Rectal smooth muscle tissue (tissue), 1 donor: ENCODE results near the gene AAMP.
"Not testable (repeated sequence)": the region's sequence is repeated elsewhere in the genome, so short reads cannot be mapped to it uniquely, and the experiment has no call there.

Experiments used
- H3K27ac ChIP-seq: one replicate; pipeline ENCODE4 v1.7.0; 2013; ENCODE audit warnings: low read depth, low read length, inconsistent platforms
- H3K27me3 ChIP-seq: one replicate; pipeline ENCODE4 v1.7.0; 2013; ENCODE audit warnings: low read length; ENCODE audit not compliant: control insufficient read depth, insufficient read depth
- H3K36me3 ChIP-seq: one replicate; pipeline ENCODE4 v1.7.0; 2013; ENCODE audit warnings: low read length; ENCODE audit not compliant: control insufficient read depth, insufficient read depth
- H3K4me1 ChIP-seq: one replicate; pipeline ENCODE4 v1.7.0; 2013; ENCODE audit warnings: low read length; ENCODE audit not compliant: control insufficient read depth, insufficient read depth
- H3K4me3 ChIP-seq: one replicate; pipeline ENCODE4 v1.7.0; 2013; ENCODE audit warnings: low read length
- H3K9ac ChIP-seq: one replicate; pipeline ENCODE4 v1.7.0; 2013; ENCODE audit warnings: low read length

The AAMP gene, protein sequence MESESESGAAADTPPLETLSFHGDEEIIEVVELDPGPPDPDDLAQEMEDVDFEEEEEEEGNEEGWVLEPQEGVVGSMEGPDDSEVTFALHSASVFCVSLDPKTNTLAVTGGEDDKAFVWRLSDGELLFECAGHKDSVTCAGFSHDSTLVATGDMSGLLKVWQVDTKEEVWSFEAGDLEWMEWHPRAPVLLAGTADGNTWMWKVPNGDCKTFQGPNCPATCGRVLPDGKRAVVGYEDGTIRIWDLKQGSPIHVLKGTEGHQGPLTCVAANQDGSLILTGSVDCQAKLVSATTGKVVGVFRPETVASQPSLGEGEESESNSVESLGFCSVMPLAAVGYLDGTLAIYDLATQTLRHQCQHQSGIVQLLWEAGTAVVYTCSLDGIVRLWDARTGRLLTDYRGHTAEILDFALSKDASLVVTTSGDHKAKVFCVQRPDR

DNA sequence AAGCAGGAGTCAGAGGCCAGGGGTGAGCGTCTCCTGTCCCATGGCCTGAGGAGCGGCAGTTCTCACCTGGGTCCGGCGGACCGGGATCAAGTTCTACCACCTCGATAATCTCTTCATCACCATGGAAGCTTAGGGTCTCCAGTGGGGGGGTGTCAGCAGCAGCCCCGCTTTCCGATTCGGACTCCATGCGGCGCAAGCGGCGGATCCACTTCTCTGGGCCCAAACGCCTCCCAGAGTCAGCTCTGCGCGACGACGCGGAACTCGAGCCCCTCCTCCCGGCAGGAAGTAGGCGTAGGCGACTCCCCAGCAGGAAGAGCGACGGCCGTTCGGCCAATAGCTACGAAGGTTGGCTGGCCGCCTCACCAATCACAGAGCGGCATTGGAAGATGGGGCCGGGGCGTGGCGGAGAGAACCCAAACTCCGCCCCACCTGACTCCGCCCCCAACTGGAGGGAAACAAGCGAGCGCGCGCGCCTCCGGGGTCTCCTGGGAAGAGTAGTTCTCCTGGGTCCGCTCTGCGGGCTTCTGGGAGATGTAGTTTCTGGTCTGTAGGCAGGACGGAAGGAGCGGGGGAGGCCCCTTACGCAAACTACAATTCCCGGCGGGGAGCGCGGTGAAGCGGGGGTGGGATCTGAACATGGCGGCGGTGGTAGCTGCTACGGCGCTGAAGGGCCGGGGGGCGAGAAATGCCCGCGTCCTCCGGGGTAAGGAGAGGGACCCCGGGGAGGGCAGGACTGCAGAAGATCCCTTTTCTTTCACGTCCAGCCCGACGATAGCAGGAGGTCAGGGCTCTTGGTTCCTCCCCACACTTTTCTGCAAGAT is at the start of gene AAMP, which contains the start of gene PNKD:
Gene AAMP (minus strand): TSS at position 238 of the 821 bp plus-strand sequence. CDS start 51 bp downstream, at position 187.
Gene PNKD (plus strand): TSS at position 620 of the 821 bp plus-strand sequence. CDS start 17 bp downstream, at position 637.
- peaks cover 21% of the 10 kb centered on the region for H3K4me1 ChIP-seq
- H3K36me3 ChIP-seq, result peaks cover 29% of the 10 kb centered on the region
- peak within 1 kb of the TSS; percentile 53 for H3K27ac ChIP-seq

DNA sequence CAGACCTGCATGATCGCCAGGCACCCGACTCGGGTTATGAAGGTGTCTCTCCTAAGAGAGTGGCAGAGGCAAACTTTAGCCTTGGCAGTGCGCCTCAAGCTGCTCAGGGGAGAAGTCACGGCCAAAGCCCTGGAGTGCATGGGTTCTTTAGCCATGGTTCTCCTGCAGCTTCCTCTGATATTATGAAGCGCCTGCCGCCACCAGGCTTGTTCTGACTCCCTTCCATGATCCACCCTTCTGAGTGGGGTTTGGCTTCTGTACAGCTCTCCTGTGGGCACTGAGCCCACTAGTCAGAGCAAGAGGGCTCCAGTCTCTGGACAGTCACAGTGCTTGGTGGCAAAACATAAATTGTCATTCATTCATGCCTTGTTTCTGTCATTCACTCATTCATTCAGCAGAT is 48.3 kb upstream of the AAMP start:
- no peaks in the 10 kb centered on the region for H3K27me3 ChIP-seq
- no peak overlapping the region for H3K4me3 ChIP-seq
- H3K27ac ChIP-seq, result no peak overlapping the region
- H3K36me3 ChIP-seq, result no peaks in the 10 kb centered on the region
- no peaks in the 10 kb centered on the region for H3K4me1 ChIP-seq
- no peak overlapping the region for H3K9ac ChIP-seq

More for the DNA sequence above, at the start of gene AAMP, which contains the start of gene PNKD:
- Histone ChIP-seq H3K27me3 (no peaks in the 10 kb centered on the region), H3K9ac (peak within 1 kb of the TSS; percentile 47), H3K4me3 (peak within 1 kb of the TSS; percentile 81)

DNA sequence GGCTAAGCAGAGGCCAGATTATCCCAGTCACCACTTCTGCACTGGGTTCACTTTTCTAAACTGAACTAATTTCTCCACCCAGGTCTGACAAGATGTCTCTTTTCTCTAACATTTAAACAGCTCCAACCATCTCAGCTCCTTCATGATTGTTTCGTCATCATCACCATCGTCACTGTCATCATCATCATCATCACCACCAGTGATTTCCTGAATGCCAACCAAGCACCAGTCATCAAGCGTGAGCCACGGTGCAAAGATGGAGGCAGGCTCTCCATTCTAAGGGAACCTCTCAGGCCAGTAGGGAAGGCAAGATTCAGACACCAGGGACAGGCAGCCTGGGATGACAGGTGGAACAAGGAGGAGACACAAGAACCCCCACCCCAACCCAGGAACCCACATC is 47.9 kb upstream of the AAMP start:
- Histone ChIP-seq H3K4me3 (no peak overlapping the region), H3K27me3 (no peaks in the 10 kb centered on the region), H3K36me3 (no peaks in the 10 kb centered on the region), H3K4me1 (no peaks in the 10 kb centered on the region), H3K9ac (no peak overlapping the region), H3K27ac (no peak overlapping the region)

DNA sequence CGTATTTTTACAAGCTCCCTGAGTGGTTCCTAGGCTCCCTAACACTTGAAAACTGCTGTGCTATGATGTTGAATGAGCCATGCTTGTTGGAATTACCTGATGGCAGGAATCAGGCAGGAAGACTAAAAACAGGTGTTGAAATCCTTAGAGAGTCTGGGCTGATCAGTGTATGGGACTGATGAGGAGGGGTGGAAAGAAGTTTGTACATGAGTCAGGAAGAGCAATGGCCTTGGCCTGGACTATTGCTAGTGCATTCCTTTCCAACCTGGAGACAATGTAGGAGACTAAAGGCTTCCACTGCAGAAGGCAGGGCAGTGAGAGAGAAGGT is 47.3 kb upstream of the AAMP start:
- Histone ChIP-seq H3K27ac (no peak overlapping the region), H3K9ac (no peak overlapping the region), H3K4me3 (no peak overlapping the region), H3K36me3 (no peaks in the 10 kb centered on the region), H3K4me1 (no peaks in the 10 kb centered on the region), H3K27me3 (no peaks in the 10 kb centered on the region)

DNA sequence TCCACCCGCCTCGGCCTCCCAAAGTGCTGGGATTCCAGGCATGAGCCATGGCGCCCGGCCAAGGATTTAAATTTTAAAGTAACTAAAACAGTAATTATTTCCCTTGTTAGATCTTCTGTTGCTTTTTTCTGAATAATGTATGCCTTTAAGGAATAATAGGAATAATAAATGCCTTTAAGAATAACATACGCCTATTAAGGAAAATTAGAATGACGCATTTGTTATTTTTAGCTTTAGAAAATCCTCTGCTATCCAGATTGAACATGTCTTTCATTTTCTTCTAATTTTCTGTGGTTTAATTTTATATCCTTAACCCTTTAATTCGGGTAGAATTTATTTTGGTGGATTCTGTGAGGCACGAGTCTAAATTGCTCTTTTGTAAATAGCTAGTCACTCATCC is 45.5 kb upstream of the AAMP start:
- Histone ChIP-seq H3K4me1 (no peaks in the 10 kb centered on the region), H3K4me3 (no peak overlapping the region), H3K27me3 (no peaks in the 10 kb centered on the region), H3K9ac (no peak overlapping the region), H3K27ac (no peak overlapping the region), H3K36me3 (no peaks in the 10 kb centered on the region)

DNA sequence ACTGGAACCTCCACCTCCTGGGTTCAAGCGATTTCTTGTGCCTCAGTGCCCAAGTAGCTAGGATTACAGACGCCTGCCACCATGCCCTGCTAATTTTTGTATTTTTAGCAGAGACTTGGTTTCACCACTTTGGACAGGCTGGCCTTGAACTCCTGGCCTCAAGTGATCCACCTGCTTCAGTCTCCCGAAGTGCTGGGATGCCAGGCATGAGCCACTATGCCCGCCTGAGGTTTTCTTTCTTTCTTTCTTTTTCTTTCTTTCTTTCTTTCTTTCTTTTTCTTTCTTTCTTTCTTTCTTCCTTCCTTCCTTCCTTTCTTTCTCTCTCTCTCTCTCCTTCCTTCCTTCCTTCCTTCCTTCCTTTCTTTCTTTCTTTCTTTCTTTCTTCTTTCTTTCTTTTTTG is 44.8 kb upstream of the AAMP start:
- not testable (repeated sequence) for H3K4me3 ChIP-seq, H3K36me3 ChIP-seq, H3K9ac ChIP-seq, H3K27ac ChIP-seq, H3K4me1 ChIP-seq, H3K27me3 ChIP-seq

DNA sequence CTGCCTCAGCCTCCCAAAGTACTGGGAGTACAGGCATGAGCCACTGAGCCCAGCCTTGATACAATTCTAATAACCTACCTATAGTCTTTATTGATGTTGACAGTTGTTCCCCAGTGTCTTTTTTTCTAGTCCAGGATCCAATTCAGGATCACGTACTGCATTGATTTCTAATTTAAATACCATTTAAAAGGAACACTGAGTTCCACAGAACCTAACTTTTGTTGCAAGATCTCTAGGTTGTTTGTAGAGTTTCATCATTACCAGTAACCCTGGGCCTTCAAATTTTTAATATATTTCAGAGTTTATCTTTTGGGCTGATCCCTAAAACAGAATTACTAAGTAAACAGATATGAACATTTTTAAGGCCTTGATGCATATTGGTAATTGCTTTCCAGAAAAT is 43.4 kb upstream of the AAMP start:
- H3K36me3 ChIP-seq, result no peaks in the 10 kb centered on the region
- H3K27ac ChIP-seq, result no peak overlapping the region
- H3K4me3 ChIP-seq, result no peak overlapping the region
- H3K9ac ChIP-seq, result no peak overlapping the region
- no peaks in the 10 kb centered on the region for H3K4me1 ChIP-seq
- H3K27me3 ChIP-seq, result no peaks in the 10 kb centered on the region

DNA sequence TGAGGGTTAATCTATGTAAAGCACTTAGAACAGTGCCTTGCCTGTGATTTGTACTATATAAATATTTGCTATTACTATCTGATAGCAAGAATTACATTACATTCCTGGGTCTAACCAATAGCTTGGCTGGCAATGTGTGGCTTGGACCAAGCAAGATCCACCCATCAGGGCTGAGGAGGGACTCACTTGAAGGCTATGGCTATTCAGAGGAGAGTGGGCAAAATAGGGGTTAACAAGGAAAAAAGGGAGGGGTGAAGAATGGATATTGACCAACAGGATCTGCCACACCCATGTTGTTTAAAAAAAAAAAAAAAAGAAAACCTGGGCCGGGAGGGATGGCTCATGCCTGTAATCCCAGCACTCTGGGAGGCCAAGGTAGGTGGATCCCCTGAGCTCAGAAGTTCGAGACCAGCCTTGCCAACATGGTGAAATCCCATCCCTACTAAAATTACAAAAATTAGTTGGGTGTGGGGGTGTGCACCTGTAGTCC is 42.4 kb upstream of the AAMP start:
- no peak overlapping the region for H3K4me3 ChIP-seq
- no peaks in the 10 kb centered on the region for H3K27me3 ChIP-seq
- no peaks in the 10 kb centered on the region for H3K4me1 ChIP-seq
- H3K9ac ChIP-seq, result no peak overlapping the region
- no peaks in the 10 kb centered on the region for H3K36me3 ChIP-seq
- H3K27ac ChIP-seq, result no peak overlapping the region

DNA sequence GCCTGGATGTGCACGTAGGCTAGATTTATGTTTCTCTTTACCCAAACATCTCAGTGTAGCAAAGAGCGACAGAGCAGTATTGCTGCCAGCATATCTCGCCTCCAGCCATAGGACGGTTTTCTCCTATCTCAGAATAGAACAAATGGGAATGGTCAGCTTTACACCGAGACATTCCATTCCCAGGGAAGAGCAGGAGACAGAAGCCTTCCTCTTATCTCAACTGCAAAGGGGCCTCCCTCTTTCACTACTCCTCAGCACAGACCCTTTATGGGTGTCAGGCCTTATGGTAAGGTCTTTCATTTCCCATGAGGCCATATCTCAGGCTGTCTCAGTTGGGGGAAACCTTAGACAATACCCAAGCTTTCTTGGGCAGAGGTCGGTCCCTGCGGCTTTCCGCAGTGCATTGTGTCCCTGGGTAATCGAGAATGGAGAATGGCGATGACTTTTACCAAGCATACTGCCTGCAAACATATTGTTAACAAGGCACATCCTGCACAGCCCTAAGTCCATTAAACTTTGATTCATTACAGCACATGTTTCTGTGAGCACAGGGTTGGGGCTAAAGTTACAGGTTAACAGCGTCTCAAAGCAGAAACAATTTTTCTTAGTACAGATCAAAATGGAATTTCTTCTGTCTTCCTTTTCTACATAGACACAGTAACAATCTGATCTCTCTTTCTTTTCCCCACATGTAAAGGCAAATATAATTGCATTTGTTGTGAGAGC is 41.8 kb upstream of the AAMP start:
- H3K36me3 ChIP-seq, H3K4me1 ChIP-seq, H3K9ac ChIP-seq, H3K27me3 ChIP-seq, H3K4me3 ChIP-seq, H3K27ac ChIP-seq: not testable (repeated sequence)

DNA sequence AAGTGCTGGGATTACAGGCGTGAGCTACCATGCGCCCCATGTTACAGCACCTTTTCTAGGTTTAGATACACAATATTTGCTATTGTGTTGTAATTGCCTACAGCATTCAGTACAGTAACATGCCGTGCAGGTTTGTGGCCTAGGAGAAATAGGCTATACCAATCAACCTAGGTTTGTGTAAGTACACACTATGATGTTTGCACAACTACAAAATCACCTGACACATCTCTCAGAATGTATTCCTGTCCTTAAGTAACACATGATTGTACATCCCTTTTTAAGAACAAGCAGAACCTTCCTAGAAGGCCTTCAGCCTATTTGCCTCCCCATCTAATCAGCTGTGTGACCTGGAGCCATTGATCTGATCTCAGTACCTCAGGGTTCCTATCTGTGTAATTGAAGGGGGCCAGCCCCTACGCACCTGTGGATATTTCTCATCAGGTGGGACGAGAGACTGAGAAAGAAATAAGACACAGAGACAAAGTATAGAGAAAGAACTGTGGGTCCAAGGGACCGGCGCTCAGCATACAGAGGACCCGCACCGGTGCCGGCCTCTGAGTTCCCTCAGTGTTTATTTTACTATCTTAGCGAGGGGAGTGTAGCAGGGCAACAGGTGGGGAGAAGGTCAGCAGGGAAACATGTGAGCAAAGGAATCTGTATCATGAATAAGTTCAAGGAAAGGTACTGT is 41.1 kb upstream of the AAMP start:
- no peak overlapping the region for H3K27ac ChIP-seq
- H3K27me3 ChIP-seq, result no peaks in the 10 kb centered on the region
- no peak overlapping the region for H3K9ac ChIP-seq
- no peak overlapping the region for H3K4me3 ChIP-seq
- no peaks in the 10 kb centered on the region for H3K4me1 ChIP-seq
- H3K36me3 ChIP-seq, result no peaks in the 10 kb centered on the region

DNA sequence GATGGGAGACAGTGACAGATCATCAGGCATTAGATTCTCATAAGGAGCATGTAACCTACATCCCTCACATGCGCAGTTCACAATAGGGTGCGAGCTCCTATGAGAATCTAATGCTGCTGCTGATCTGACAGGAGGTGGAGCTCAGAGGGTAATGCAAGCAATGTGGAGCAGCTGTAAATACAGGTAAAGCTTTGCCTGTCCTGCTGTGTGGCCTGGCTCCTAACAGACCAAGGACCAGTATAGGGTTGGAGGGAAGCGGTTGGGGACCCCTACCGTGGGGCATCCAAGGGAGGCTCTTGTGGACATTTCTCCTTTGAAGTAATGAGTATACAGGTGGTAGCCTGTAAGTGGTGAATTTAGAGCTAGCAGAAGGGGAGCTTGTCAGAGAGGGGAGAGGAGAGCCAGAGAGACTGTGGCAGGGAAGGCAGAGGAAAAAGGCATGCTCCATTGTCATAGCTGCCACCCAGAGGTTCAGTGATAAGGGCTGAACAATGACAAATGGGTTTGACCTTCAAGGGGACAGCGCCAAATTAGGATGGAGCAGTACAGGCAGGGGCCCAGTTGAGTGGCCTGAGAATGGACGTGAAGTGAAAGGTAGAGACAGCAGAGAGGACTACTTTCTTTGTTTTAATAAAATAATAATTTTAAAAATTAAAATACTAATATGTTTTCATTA is 37.6 kb upstream of the AAMP start:
- Histone ChIP-seq H3K27ac (no peak overlapping the region), H3K36me3 (no peaks in the 10 kb centered on the region), H3K9ac (no peak overlapping the region), H3K27me3 (no peaks in the 10 kb centered on the region), H3K4me3 (no peak overlapping the region), H3K4me1 (no peaks in the 10 kb centered on the region)
